Stimulated activated CD8-positive, alpha-beta memory T cell treated with anti-CD3 and anti-CD28 coated beads, Interleukin-15, amount 100 ng/mL, for 1 hour (primary cell): ENCODE measurements around the gene SNPH.

Experiments used
- DNase-seq: peaks from one replicate; pipeline ENCODE4 v3.0.0-alpha.2; 2020; ENCODE audit warnings: low read depth

SNPH gene

GRCh38 chr20:1307171-1307570, 41.1 kb downstream of the SNPH start:
- DNase-seq, result no peak

- DNase-seq, result no peak
Observed at GRCh38 chr20:1307571-1307971, 41.5 kb downstream of the SNPH start.

DNA sequence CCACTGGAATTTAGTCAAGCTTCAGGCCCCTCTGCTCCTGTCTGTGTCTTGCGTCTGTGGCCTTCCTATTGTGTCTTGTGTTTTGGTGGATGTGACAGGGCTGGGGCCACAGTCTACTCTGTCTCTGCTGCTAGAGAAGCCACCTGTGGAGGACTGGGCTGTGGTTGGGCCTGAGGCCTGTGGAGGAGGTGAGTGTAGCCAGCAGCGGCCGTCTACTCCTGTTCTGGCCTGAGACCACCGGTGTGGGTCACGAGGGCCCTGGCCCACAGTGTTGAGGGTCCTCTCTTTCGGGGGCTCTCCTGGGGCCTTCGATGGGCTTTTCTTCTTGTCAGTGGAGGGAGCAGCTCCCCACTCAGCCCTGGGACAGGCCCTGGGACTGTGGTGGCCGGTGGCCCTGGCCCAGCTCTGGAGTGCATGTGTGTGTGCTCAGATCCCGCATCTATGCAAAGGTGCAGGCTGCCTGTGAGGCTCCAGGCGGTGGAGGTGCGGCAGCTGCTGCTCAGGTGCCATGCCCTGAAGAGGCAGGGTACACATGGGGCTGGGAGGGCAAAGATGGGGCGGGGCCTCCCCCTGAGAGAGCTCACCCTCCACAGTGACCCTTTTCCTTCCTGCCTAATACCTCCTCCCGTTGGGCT, 42.1 kb downstream of the SNPH start:
- no peak for DNase-seq

GRCh38 chr20:1308702-1309095, 42.6 kb downstream of the SNPH start:
- DNase-seq, result no peak

DNA sequence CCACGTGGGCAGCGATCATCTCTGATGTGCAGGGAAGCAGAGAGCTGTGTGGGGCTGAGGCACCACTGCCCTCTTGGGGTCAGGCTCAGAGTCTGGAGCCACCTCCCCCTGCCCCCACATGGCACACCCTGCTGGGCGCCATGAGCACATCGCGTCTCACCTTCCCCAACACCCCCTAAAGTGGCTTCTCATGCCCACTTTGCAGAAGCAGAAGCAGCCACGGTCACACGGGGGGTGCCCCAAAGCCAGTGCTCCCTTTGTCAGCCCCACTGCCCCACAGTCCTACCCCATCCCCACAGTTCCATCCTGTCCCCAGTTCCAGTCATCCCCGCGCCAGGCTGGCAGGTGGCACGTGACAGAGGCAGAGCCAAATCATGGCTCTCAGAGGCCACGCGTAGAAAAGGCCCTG, 43.3 kb downstream of the SNPH start:
- DNase-seq, result no peak

DNA sequence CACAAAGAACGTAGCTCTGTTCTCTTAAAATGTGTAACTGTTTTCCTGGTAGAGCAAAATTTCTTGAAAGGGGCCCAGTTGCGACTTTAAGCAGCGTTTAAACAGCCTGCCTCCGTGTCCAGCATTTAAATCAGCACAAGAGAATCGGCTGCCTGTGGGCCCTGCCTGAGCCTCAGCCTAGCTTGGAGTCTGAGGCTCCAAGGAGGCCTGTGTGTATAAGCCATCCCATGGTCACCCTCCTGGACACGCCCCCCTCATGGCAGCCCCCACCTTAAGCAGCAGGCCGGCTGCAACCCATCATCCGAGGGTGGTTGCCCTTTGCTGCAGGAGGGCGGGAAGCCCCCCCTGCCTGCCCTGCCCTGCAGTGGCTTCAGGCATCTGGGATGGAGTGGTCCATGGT, 44.0 kb downstream of the SNPH start:
- DNase-seq, result no peak

DNA sequence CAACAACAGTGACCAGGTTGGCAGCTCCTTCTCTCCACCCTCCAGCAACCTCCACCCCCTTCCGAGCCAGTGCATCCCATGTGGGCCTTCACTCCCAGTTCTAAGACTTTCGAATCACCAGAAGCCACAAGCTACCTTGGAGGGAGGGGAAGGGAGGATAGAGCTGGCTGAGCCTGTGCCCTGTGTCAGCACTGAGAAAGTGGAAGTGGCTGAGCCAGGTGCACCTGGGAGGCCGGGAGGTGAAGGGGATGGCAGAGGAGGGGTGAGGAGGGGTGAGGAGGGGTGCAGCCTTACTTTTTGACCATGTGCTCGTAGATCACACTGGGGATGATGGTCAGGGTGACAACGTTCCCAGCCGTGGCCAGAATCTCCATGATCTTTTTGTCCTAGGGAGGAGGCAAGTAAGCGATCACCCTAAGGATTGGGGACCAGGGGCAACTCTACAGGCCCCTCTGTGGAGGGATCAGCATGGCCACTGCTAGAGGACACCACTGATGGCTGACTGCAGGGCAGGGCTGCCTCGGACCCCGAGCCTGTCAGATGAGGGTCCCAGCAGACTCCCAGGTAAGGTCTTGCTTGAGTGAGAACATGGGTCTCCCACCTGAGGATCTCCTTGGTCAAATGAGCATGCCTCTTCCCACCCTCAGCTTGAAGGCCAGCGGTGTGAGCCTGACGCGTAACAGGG, 44.6 kb downstream of the SNPH start:
- no peak for DNase-seq

DNA sequence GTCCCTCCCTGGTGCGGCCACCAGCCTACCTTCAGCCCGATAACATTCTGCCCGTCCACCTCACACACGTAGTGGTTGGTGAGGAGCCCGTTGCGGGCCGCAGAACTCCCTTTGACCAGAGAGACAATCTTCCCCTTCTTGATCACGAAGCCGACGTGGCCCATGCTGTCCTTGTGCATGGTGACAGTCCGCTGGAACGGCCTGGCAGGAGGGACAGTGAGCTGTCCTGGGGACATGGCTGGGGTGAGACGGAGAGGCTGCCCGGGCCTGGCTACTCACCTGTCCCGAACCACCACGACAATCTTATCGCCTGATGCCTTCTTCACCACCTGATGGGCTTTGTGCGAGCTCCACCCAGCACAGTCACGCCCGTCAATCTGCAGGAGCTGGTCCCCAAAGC, 46.2 kb downstream of the SNPH start:
- DNase-seq, result no peak

DNA sequence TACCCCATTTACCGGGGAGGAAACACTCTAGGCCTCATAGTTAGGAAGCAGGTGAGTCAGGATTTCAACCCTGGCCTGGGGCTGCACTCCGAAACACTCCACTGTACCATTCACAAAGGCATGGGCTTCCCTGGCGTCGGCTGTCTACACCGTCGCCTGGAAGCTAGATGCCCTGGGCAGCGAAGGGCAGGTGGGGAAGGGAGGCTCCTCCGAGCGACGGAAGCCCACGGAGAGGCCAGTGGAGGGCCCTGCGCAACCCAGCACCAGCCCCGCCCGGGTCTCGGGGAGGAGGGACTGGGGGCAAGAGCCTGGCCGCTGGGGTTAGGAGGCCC, 46.8 kb downstream of the SNPH start:
- no peak for DNase-seq

DNA sequence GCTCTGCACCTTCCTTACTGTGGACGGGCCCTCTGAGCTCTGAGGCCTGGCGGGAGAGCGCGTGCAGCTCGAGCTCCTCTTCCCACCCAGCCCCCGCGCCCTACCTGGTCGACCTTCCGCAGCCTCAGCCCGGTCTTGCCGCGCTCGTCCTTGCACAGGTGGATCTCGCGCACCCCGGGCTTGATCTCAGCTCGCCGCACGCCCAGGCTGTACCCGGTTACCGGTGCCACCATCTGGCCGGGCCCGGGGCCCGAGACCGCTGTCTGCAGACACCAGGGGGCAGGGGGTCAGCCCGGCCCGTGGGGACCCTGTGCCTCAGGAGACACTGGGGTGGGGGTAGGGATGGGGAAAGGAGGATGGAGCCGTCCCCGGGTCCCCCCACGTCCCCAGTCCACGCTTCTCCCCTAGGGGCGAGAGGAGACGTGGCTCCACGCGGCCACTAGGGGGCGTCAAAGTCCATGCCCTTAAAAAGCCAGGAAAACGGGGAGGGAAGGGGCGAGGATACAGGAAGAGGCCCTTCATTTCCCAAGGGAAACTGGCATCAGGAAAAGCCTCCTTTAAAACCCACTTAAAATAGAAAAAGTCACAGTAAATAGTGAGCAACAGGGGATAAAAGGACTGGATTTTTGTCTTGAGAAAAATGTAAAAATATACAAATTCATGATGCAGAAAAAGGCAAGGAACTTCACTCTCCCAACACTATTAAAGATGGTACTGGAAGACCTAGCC, 47.3 kb downstream of the SNPH start:
- DNase-seq, result peak; percentile 46

DNA sequence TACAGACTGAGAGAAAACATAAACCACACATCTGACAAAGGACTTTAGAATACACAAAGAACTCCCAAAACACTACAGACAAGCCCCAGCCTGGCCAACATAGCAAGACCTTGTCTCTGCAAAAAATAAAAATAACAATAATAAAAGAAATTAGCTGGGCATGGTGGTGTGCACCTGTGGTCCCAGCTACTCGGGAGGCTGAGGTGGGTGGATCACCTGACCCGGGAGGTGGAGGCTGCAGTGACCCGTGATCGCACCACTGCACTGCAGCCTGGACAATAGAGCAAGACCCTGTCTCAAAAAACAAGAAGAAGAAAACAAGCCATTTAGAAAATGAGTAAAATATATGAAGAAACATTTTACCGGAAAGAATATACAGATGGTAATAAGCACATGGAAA, 49.7 kb downstream of the SNPH start:
- DNase-seq, result no peak

DNA sequence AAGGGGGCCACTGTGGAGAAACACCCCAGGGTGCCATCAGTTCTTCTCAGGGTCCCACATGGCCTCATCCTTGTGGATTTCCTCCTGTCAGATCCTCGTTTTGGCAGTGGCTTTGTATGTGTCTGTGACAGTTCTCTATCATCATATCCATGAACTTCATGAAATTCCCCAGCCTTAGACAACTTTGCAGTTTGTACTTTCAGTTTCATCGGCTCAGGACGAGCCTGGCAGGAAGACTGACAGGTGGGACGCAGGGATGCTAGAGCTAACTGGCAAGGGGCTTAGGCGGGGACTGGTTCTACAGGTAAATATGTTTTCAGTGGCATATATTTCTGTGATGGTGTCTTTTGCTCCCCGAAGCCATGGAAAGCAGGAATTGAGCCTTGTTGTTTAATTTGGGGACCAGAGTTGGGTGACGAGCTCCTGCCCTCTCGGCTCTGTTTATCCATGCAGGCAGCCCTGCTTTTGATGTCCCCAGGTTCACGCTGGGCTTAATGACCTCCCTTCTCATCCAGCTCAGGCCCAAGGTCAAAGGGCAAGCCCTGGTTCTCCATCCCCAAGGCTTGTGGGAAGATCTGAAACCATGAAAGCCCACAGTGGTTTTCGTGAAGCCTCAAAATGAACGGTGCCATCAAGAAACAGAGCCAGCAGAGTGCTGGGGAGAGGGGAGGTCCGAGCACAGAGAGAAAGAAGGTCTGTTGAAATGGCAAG, 51.6 kb downstream of the SNPH start:
- no peak for DNase-seq

DNA sequence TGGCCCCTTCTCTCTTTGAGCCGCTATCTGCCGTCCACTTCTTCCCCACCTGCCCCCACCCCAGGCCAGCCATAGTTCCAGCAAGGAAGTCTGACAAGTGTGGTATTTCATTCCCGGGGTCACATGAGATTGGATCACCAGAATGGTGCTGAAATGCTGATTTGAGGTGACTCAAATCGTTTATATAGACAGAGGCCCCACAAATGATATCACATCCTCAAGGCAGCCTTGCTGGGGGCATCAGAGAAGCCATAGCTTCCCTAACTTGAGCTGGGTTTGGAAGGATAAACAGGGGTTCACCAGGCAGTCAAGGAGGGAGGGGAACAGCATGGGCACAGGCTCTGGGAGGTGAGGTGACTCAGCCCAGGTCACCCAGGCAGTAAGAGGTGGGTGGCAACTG, 53.0 kb downstream of the SNPH start:
- DNase-seq, result no peak

GRCh38 chr20:1319462-1319861, 53.4 kb downstream of the SNPH start:
- DNase-seq, result no peak

DNA sequence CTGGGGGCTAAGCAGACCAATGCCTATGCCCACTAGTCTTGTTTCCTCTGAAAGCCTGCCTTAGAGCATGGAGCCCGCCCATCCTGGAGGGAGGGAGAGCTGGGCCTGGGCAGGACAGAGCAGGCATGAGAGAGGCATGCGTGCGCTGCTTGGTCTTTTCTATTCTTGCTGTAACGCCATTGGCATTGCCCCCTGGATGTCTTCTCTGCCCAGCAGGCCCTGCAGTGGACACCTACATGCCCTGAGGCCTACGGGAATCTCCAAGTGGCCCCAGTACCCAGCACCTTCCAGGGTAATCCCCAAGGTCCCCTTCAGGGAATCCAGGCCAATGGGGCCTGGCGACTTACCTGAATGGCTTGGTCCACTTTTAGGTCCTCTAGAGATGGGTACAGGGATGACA, 53.9 kb downstream of the SNPH start:
- DNase-seq, result no peak

- no peak for DNase-seq
Observed at GRCh38 chr20:1320902-1321653, 55.0 kb downstream of the SNPH start.

DNA sequence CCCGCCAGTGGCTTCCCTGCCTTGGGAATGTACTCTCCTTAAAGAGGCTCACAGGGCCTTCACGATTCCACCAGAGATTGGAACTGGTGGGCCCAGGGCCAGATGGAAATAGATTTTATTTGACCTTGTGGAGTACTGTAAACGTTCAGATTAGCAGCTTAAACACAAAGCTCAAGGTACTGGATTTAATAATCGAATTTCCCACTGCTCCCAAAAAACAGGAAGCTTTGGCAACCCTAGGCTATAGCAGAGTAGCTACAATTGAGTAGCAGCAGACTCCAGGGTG, 55.5 kb downstream of the SNPH start:
- no peak for DNase-seq

DNA sequence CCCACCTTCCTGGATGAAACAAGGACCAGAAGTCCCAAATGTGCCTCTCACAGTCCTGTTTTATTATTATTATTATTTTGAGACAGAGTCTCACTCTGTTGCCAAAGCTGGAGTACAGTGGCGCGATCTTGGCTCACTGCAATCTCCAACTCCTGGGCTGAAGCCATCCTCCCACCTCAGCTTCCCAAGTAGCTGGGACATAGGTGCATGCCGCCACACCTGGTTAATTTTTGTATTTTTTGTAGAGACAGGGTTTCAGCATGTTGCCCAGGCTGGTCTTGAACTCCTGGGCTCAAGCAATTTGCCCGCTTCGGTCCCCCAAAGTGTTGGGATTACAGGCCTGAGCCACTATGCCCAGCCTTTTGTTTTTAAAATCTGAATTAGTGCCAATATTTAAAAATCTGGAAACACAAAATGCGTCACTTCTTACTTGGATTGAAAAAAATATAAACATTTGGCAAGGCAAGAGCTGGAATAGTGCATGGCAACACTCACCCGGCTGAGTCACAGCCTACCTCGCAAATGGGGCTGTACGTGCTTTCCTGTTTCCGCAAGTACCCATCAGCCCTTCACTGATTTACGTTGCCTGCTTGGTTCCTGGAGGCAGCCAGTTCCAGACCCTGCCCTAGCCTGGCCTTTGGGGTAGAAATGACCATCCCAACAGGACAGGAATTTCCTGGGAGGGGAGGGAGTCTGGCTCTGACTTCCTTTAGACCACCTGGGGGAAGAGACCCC, 56.6 kb downstream of the SNPH start:
- no peak for DNase-seq

DNA sequence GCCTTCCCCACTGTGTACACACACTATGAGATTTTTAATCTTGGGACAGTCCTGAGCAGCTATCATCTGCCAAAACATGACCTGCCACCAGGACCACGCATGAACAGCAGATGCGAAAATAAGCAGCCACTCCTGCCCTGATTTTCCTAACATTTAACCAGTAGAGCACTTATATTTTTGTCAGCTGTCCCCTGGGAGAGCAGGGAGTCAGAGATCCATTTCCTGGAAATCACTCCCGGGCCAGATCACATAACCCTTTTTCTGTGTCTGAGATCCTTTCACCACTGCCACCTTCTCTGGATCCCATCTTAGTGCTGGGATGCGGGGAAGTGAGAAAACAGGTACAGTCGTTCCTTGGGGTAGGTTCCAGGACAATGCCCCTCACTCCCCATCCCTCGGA, 57.2 kb downstream of the SNPH start:
- no peak for DNase-seq

- DNase-seq, result no peak
Observed at GRCh38 chr20:1323830-1324597, 57.9 kb downstream of the SNPH start.

GRCh38 chr20:1324598-1325172, 58.6 kb downstream of the SNPH start:
- DNase-seq, result no peak
